Fibroblast of lung (primary cell): Measurements from ENCODE around the gene MYO7A. TPM values are rescaled to one million over a fixed set of nuclear protein-coding genes. Genes with fewer than 3 reads are reported as not detected.

Experiments
- DNase-seq, 2 donors: peaks; one replicate each; pipeline versions ENCODE4 v3.0.0 to v3.0.0-alpha.2; 2010; ENCODE audit warnings: low read depth in 2 of 2
- H2AFZ ChIP-seq: 2 replicates; pipeline ENCODE4 v1.5.1; 2012; ENCODE audit warnings: low read length, control low read depth, inconsistent platforms
- H3K27ac ChIP-seq: 2 replicates; pipeline ENCODE4 v1.5.1; 2011; ENCODE audit warnings: low read length, control low read depth; ENCODE audit not compliant: insufficient read depth
- H3K27me3 ChIP-seq: 2 replicates; pipeline ENCODE4 v1.5.1; 2011; ENCODE audit warnings: mild to moderate bottlenecking, low read length; ENCODE audit not compliant: control insufficient read depth, insufficient read depth
- H3K36me3 ChIP-seq: 2 replicates; pipeline ENCODE4 v1.5.1; 2011; ENCODE audit warnings: low read length; ENCODE audit not compliant: control insufficient read depth, insufficient read depth
- H3K4me1 ChIP-seq: 2 replicates; pipeline ENCODE4 v1.5.1; 2011; ENCODE audit warnings: low read length; ENCODE audit not compliant: control insufficient read depth, insufficient read depth; ENCODE audit errors: extremely low read depth
- H3K4me2 ChIP-seq: 2 replicates; pipeline ENCODE4 v1.5.1; 2011; ENCODE audit warnings: low read length, control low read depth; ENCODE audit not compliant: insufficient read depth; ENCODE audit errors: extremely low read depth
- H3K4me3 ChIP-seq, 4 experiments: fragments of 200-600 bp in 1 of 4; sonication (generic) in 1 of 4; replicated peaks in 1 of 4; 2 replicates each; pipeline ENCODE4 v1.5.1; 2011 to 2016; ENCODE audit warnings: low read length in 4 of 4, low read depth in 3 of 4, mild to moderate bottlenecking in 3 of 4, control low read depth in 2 of 4, inconsistent platforms in 1 of 4, mixed read lengths in 1 of 4; ENCODE audit not compliant: insufficient read depth in 1 of 4; ENCODE audit errors: control extremely low read depth in 1 of 4
- H3K79me2 ChIP-seq: 2 replicates; pipeline ENCODE4 v1.5.1; 2012; ENCODE audit warnings: mild to moderate bottlenecking, low read length, inconsistent platforms; ENCODE audit not compliant: control insufficient read depth, insufficient read depth
- H3K9ac ChIP-seq: 2 replicates; pipeline ENCODE4 v1.5.1; 2011; ENCODE audit warnings: mild to moderate bottlenecking, low read length, control low read depth; ENCODE audit not compliant: insufficient read depth
- H3K9me3 ChIP-seq: 2 replicates; pipeline ENCODE4 v1.5.1; 2012; ENCODE audit warnings: low read depth, low read length; ENCODE audit not compliant: control insufficient read depth, insufficient read depth
- H4K20me1 ChIP-seq: 2 replicates; pipeline ENCODE4 v1.5.1; 2011; ENCODE audit warnings: low read length; ENCODE audit not compliant: control insufficient read depth, insufficient read depth; ENCODE audit errors: extremely low read depth
- CTCF ChIP-seq, 2 donors: IDR thresholded peaks in 1 of 2; conservative IDR thresholded peaks in 1 of 2; 1 replicate in 1 of 2; 2 replicates in 1 of 2; pipeline ENCODE4 v1.5.1; 2011 to 2012; ENCODE audit warnings: low read length in 2 of 2, control low read depth in 1 of 2, inconsistent platforms in 1 of 2, low read depth in 1 of 2, mild to moderate bottlenecking in 1 of 2
- EZH2 ChIP-seq: IDR thresholded peaks from 2 replicates; pipeline ENCODE4 v1.5.1; 2012; ENCODE audit warnings: low read length, control low read depth, mild to moderate bottlenecking; ENCODE audit errors: missing control alignments
- polyA plus RNA-seq, 2 donors: library from polyadenylated mRNA; depleted of rRNA in 1 of 2; stranded (reverse) in 1 of 2; unstranded in 1 of 2; fragments of >200 nt; gene quantifications; 2 replicates each; pipeline ENCODE4 v1.2.1, GENCODE V29; 2011 to 2012; ENCODE audit warnings: missing spikeins in 1 of 2
- total RNA-seq: library from RNA; depleted of rRNA; stranded (reverse); fragments of >200 nt; gene quantifications from 2 replicates; pipeline ENCODE4 v1.2.1, GENCODE V29; 2014

MYO7A gene
- total and polyA plus RNA-seq, 2 donors (not counting 1 experiment from before 2014, with no cell fraction given) = 0.01 to 0.33 TPM

GRCh38 chr11:77154381-77155081, 26.5 kb downstream of the MYO7A start:
- H3K27me3 ChIP-seq = no peaks in the 10 kb centered on the region
- H3K36me3 ChIP-seq = no peaks in the 10 kb centered on the region
- no peaks in the 10 kb centered on the region for H3K79me2 ChIP-seq
- no peak for TF ChIP-seq EZH2
- TF ChIP-seq CTCF (conservative IDR thresholded peaks at IDR 0.05 in 1 of 2, IDR thresholded peaks at IDR 0.05 in 1 of 2; ENCODE audit: low read depth in 1 of 2, low read length in 2 of 2) = no peak
- no peaks in the 10 kb centered on the region for H3K9me3 ChIP-seq
- H3K4me2 ChIP-seq = no peak overlapping the region
- H3K9ac ChIP-seq = no peak overlapping the region
- H3K27ac ChIP-seq = no peak overlapping the region
- no peak for DNase-seq
- no peaks in the 10 kb centered on the region for H4K20me1 ChIP-seq
- H3K4me1 ChIP-seq = no peaks in the 10 kb centered on the region
- H2AFZ ChIP-seq = no peak overlapping the region
- H3K4me3 ChIP-seq = no peak overlapping the region

- H3K4me3 ChIP-seq = no peak overlapping the region
- no peaks in the 10 kb centered on the region for H3K79me2 ChIP-seq
- TF ChIP-seq CTCF (conservative IDR thresholded peaks at IDR 0.05 in 1 of 2, IDR thresholded peaks at IDR 0.05 in 1 of 2; ENCODE audit: low read depth in 1 of 2, low read length in 2 of 2) = no peak
- no peak for TF ChIP-seq EZH2
- H3K4me2 ChIP-seq = no peak overlapping the region
- H3K36me3 ChIP-seq = no peaks in the 10 kb centered on the region
- H3K27me3 ChIP-seq = no peaks in the 10 kb centered on the region
- H3K4me1 ChIP-seq = no peaks in the 10 kb centered on the region
- H3K9me3 ChIP-seq = no peaks in the 10 kb centered on the region
- no peaks in the 10 kb centered on the region for H4K20me1 ChIP-seq
- H2AFZ ChIP-seq = no peak overlapping the region
- DNase-seq = no peak
- H3K27ac ChIP-seq = no peak overlapping the region
- H3K9ac ChIP-seq = no peak overlapping the region
Observed at GRCh38 chr11:77155082-77155475, 27.0 kb downstream of the MYO7A start.

- Histone ChIP-seq H3K9ac (no peak overlapping the region), H3K4me1 (no peaks in the 10 kb centered on the region), H4K20me1 (no peaks in the 10 kb centered on the region), H3K4me3 (no peak overlapping the region), H3K79me2 (no peaks in the 10 kb centered on the region), H3K27me3 (no peaks in the 10 kb centered on the region), H3K27ac (no peak overlapping the region), H3K9me3 (no peaks in the 10 kb centered on the region), H3K4me2 (no peak overlapping the region), H3K36me3 (no peaks in the 10 kb centered on the region), H2AFZ (no peak overlapping the region)
- TF ChIP-seq CTCF (conservative IDR thresholded peaks at IDR 0.05 in 1 of 2, IDR thresholded peaks at IDR 0.05 in 1 of 2; ENCODE audit: low read depth in 1 of 2, low read length in 2 of 2) (no peak), EZH2 (no peak)
- DNase-seq = no peak
Observed at GRCh38 chr11:77155556-77156130, 27.6 kb downstream of the MYO7A start.
